Activated CD8-positive, alpha-beta T cell treated with anti-CD3 and anti-CD28 coated beads for 36 hours (primary cell): ENCODE data around the gene SETD3. TPM values are rescaled to one million over a fixed set of nuclear protein-coding genes. Genes with fewer than 3 reads are reported as not detected.

Experiments
- ATAC-seq: fragments of 200-7000 bp; cut with Tn5 transposase; one replicate; pipeline ENCODE4 v1.10.0; 2021; ENCODE audit warnings: mild to moderate bottlenecking, moderate library complexity
- CTCF ChIA-PET: fragments of 350-600 bp; sonication (Branson Sonifier 250); formaldehyde crosslinking; loops from one replicate; lab custom pipeline; 2021; ENCODE audit warnings: antibody characterized with exemption; lab: Charles Lee
- POLR2A ChIA-PET: fragments of 350-600 bp; sonication (Branson Sonifier 250); formaldehyde crosslinking; loops from one replicate; lab custom pipeline; 2021; ENCODE audit warnings: antibody characterized with exemption; lab: Charles Lee
- DNase-seq: peaks from one replicate; pipeline ENCODE4 v3.0.0-alpha.2; 2020
- H3K27ac Mint-ChIP-seq: one replicate; pipeline ENCODE4 v1.8.0; 2021; ENCODE audit warnings: mild to moderate bottlenecking, mixed read lengths
- H3K27me3 Mint-ChIP-seq: one replicate; pipeline ENCODE4 v1.8.0; 2021; ENCODE audit warnings: mixed read lengths
- H3K36me3 Mint-ChIP-seq: one replicate; pipeline ENCODE4 v1.8.0; 2021; ENCODE audit warnings: low read depth, mixed read lengths
- H3K4me1 Mint-ChIP-seq: one replicate; pipeline ENCODE4 v1.8.0; 2021; ENCODE audit warnings: low read depth, mixed read lengths
- H3K4me3 Mint-ChIP-seq: one replicate; pipeline ENCODE4 v1.8.0; 2021; ENCODE audit warnings: mild to moderate bottlenecking, moderate library complexity, mixed read lengths
- H3K9me3 Mint-ChIP-seq: one replicate; pipeline ENCODE4 v1.8.0; 2021; ENCODE audit warnings: mixed read lengths
- intact Hi-C: fragments of 100-400 bp; cut with micrococcal nuclease; formaldehyde crosslinking; loops from one replicate; pipeline ENCODE4 v1.10.0; 2022
- total RNA-seq, 2 experiments: library from RNA; stranded (reverse); gene quantifications; one replicate each; pipeline ENCODE4 v1.2.3, GENCODE V29; 2021
- TF ChIP-seq, protein P1 (sequence below): fragments of 200-600 bp; IDR thresholded peaks from one replicate; pipeline ENCODE4 v1.8.0; 2022; ENCODE audit warnings: antibody characterized with exemption, mild to moderate bottlenecking

Gene SETD3
- total RNA-seq, 2 experiments from 2014 or later = 49.9 to 50.7 TPM

DNA sequence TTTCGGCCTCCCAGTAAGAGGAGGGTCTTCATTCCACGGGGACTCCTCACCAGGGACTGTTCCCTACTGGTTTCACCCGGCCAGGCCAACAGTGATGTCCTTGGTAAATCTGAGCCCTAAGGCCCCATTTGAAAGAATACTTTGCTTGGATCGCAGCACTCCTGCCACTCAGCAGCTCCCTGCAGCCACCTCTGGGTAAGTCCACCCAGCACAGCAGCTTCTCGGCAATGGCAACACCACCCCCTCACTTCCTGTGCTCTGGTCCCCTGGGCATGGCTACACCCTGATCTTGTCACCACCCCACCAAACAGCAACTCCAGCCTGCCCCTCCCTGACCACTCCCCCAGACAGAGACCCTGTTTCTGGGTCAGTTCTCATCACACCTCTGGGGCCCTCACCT is 100.3 kb downstream of the SETD3 start:
- peaks cover 19% of the 10 kb centered on the region for H3K27me3 Mint-ChIP-seq
- no peak for ATAC-seq
- H3K4me1 Mint-ChIP-seq = peaks cover 4% of the 10 kb centered on the region
- intact Hi-C loops = no loop called here
- no peaks in the 10 kb centered on the region for H3K36me3 Mint-ChIP-seq
- no peak overlapping the region for H3K27ac Mint-ChIP-seq
- POLR2A ChIA-PET = interaction anchor here (1.3 kb wide), 1 partner anchor 14 kb away, joined by 3 read pairs; no protein-coding TSS in a partner anchor
- CTCF ChIA-PET = interaction anchor here (0.9 to 2.5 kb wide), 3 partner anchors 9 to 36 kb away, joined by 3 to 10 read pairs (median 5); no protein-coding TSS in a partner anchor
- TF ChIP-seq, protein P1, sequence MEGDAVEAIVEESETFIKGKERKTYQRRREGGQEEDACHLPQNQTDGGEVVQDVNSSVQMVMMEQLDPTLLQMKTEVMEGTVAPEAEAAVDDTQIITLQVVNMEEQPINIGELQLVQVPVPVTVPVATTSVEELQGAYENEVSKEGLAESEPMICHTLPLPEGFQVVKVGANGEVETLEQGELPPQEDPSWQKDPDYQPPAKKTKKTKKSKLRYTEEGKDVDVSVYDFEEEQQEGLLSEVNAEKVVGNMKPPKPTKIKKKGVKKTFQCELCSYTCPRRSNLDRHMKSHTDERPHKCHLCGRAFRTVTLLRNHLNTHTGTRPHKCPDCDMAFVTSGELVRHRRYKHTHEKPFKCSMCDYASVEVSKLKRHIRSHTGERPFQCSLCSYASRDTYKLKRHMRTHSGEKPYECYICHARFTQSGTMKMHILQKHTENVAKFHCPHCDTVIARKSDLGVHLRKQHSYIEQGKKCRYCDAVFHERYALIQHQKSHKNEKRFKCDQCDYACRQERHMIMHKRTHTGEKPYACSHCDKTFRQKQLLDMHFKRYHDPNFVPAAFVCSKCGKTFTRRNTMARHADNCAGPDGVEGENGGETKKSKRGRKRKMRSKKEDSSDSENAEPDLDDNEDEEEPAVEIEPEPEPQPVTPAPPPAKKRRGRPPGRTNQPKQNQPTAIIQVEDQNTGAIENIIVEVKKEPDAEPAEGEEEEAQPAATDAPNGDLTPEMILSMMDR = no peak
- no peaks in the 10 kb centered on the region for H3K9me3 Mint-ChIP-seq
- H3K4me3 Mint-ChIP-seq = no peak overlapping the region
- peak; percentile 12 for DNase-seq

DNA sequence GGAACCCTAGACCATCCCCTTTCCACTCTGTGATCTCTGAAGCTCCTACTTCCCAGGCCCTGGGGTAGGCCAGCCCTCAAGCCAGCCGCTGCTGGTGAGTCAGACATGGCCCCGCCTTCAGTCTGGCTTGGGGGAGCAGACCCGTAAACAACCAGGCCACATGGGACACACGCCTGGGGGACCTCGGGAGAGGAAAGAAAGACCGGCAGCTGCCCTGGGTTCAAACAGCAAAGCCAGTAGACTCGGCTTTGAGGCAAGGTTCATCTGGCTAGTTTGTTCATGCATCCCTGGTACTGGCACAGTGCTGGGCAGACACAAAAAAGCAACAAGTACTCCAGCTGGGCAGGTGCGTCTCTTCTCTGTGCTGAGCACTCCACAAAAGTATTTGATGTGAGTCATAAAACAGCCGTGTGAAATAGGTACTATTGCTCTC is 101.9 kb downstream of the SETD3 start:
- POLR2A ChIA-PET = interaction anchor here (0.5 kb wide), 1 partner anchor 17 kb away, joined by 4 read pairs; no protein-coding TSS in a partner anchor
- Mint-ChIP-seq H3K36me3 (no peaks in the 10 kb centered on the region), H3K9me3 (no peaks in the 10 kb centered on the region), H3K27ac (no peak overlapping the region), H3K4me3 (no peak overlapping the region), H3K4me1 (peaks cover 4% of the 10 kb centered on the region), H3K27me3 (peaks cover 12% of the 10 kb centered on the region)
- CTCF ChIA-PET = interaction anchor here (0.6 to 3.1 kb wide), 3 partner anchors 11 to 21 kb away, joined by 3 to 13 read pairs (median 10); no protein-coding TSS in a partner anchor
- no peak for DNase-seq
- TF ChIP-seq, protein P1 = no peak
- intact Hi-C loops = no loop called here
- no peak for ATAC-seq

DNA sequence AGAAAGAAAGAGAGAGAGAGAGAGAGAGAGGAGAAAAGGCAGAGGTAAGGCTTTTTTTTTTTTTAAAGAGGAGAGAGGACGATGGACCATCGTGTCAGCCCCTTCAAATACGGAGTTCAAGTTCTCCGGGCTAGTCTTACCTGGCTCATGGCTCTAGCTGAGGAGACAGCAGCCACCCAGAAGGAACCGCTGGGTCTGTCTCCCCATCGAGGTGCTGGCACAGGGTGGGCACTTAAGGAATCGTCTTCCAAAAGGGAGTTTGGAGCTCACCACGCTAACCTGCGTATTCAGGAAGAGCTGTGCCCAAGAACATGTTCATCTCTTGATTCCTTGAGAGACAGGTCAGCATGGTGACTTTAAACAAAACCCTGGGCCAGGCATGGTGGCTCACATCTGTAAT is 102.7 kb downstream of the SETD3 start:
- no peak overlapping the region for H3K4me3 Mint-ChIP-seq
- H3K27ac Mint-ChIP-seq = no peak overlapping the region
- H3K36me3 Mint-ChIP-seq = no peaks in the 10 kb centered on the region
- TF ChIP-seq, protein P1 = no peak
- peaks cover 15% of the 10 kb centered on the region for H3K27me3 Mint-ChIP-seq
- ChIA-PET CTCF (interaction anchor here (3.1 kb wide), 1 partner anchor 11 kb away, joined by 13 read pairs; no protein-coding TSS in a partner anchor), POLR2A (interaction anchor here (0.5 kb wide), 1 partner anchor 18 kb away, joined by 4 read pairs; no protein-coding TSS in a partner anchor)
- intact Hi-C loops = no loop called here
- H3K4me1 Mint-ChIP-seq = peaks cover 4% of the 10 kb centered on the region
- DNase-seq (no peak), ATAC-seq (no peak)
- no peaks in the 10 kb centered on the region for H3K9me3 Mint-ChIP-seq

DNA sequence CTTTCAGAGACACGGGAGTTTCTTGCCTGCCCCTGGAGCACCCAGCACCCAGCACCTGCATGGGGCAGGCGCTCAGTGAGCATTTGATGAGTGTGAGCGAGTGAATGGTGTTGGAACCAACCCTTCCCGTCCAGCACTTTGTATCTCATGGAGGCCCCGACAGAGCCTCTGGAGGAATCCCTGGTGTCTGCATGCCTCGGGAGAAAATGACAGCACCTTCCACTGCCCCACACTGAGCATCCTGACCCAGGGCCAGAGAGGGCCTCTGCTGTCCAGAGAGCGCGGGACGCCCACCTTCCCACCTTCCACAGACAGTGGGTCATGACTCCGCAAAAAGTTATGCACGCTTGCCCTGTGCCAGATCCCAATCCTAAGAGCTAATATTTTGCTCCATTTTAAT is 105.7 kb downstream of the SETD3 start:
- DNase-seq (no peak), ATAC-seq (no peak)
- ChIA-PET CTCF (interaction anchor here (0.7 kb wide), 1 partner anchor 14 kb away, joined by 3 read pairs; no protein-coding TSS in a partner anchor), POLR2A (interaction anchor here (0.5 kb wide), 1 partner anchor 104 kb away, joined by 3 read pairs; no protein-coding TSS in a partner anchor)
- Mint-ChIP-seq H3K9me3 (no peaks in the 10 kb centered on the region), H3K4me1 (no peaks in the 10 kb centered on the region), H3K27ac (no peak overlapping the region), H3K4me3 (no peak overlapping the region), H3K27me3 (peaks cover 11% of the 10 kb centered on the region), H3K36me3 (no peaks in the 10 kb centered on the region)
- intact Hi-C loops = no loop called here
- TF ChIP-seq, protein P1 = no peak

DNA sequence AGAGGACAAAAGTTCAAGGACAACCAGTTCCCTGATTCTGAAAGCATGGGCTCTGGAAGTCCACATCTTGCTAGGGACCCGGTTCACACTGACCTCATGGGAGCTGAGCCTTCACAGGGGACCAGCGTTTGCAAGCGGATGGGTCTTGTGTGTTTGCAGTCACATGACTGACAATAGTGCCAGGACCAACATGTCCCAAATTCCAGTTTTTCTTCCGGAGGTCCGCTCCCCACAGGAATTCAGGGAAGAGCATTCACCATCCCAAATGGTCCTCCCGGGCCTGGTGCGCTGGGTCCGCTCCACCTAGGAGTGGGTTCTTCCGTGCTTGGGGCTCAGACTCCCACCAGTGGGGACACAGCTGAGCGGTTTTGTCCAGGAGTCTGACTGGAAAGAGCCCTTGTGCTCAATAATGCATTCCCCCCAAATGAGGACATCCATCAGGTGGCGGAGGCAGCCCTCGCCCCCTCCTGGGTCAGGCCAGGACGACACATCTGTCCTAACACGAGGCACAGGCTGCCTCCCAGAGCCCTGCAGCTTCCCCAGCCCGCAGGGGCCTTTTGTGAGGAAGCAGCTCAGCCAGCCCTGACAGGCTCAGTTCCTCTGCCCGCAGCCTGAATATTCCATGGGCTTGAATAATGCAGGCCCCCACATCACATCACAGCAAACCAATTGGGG is 116.9 kb downstream of the SETD3 start:
- TF ChIP-seq, protein P1 = no peak
- ATAC-seq = no peak
- H3K27ac Mint-ChIP-seq = no peak overlapping the region
- H3K9me3 Mint-ChIP-seq = no peaks in the 10 kb centered on the region
- intact Hi-C loops = no loop called here
- no peak overlapping the region for H3K4me3 Mint-ChIP-seq
- ChIA-PET CTCF (no interaction called here), POLR2A (no interaction called here)
- H3K4me1 Mint-ChIP-seq = no peaks in the 10 kb centered on the region
- no peaks in the 10 kb centered on the region for H3K27me3 Mint-ChIP-seq
- no peaks in the 10 kb centered on the region for H3K36me3 Mint-ChIP-seq
- DNase-seq = no peak
